ENCODE measurements around the gene LRP4. TPM values are rescaled to one million over a fixed set of nuclear protein-coding genes. Genes with fewer than 3 reads are reported as not detected.

The LRP4 gene
- polyA plus RNA-seq, 1 donor (not counting 4 experiments of a cell fraction or from before 2014, with no cell fraction given), result 3.4 TPM

DNA sequence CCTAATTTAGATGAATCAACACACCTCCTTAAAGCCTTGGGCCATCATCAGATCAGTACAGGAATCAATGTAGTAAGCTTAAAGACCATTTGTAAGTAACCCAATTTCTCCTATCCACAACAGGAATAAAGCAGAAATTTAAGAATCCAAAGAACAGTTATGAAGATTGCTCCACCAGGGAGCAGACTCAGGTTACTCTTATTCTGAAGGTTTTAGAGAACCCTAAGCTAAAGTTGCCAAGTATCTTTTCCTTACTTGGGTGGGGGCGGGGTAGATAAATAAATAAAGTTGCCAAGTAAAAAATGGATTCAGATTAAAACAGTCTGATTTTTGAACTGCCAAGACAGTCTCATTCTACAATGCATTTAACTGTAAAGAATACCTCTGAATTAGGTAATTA is 90.4 kb downstream of the LRP4 start:
- peaks cover 98% of the 10 kb centered on the region for H3K79me2 ChIP-seq (ENCODE audit: control insufficient read depth, insufficient read depth, low read length)
- peaks cover 23% of the 10 kb centered on the region for H4K20me1 ChIP-seq (ENCODE audit: control insufficient read depth, extremely low read depth, insufficient read depth, low read length)
- H2AFZ ChIP-seq (ENCODE audit: control insufficient read depth, low read length), result no peak overlapping the region
- DNase-seq (ENCODE audit: low read depth, low spot score) (no peak), FAIRE-seq (no peak)
- H3K9me1 ChIP-seq (ENCODE audit: control insufficient read depth, extremely low read depth, insufficient read depth, low read length), result peaks cover 7% of the 10 kb centered on the region
- H3K4me2 ChIP-seq (ENCODE audit: control insufficient read depth, extremely low read depth, insufficient read depth, low read depth, low read length), result peak overlapping the region; percentile 96
- peaks cover 0 to 4% of the 10 kb centered on the region in 2 experiments for H3K36me3 ChIP-seq (ENCODE audit: control insufficient read depth in 2 of 2, extremely low read depth in 1 of 2, insufficient read depth in 2 of 2, low read length in 2 of 2)
- no peak overlapping the region for H3K4me3 ChIP-seq (ENCODE audit: control insufficient read depth in 2 of 3, extremely low read depth in 1 of 3, insufficient read depth in 2 of 3, low read depth in 1 of 3, low read length in 3 of 3)
- H3K9me3 ChIP-seq (ENCODE audit: control insufficient read depth, low read depth, low read length), result no peaks in the 10 kb centered on the region
- H3K27me3 ChIP-seq (ENCODE audit: control insufficient read depth, extremely low read depth, insufficient read depth, low read length), result no peaks in the 10 kb centered on the region
- H3K9ac ChIP-seq (ENCODE audit: control insufficient read depth, extremely low read depth, insufficient read depth, low read length), result no peak overlapping the region
- peaks cover 30% of the 10 kb centered on the region for H3K4me1 ChIP-seq (ENCODE audit: control insufficient read depth, extremely low read depth, insufficient read depth, low read length)
- TF ChIP-seq, protein P1, sequence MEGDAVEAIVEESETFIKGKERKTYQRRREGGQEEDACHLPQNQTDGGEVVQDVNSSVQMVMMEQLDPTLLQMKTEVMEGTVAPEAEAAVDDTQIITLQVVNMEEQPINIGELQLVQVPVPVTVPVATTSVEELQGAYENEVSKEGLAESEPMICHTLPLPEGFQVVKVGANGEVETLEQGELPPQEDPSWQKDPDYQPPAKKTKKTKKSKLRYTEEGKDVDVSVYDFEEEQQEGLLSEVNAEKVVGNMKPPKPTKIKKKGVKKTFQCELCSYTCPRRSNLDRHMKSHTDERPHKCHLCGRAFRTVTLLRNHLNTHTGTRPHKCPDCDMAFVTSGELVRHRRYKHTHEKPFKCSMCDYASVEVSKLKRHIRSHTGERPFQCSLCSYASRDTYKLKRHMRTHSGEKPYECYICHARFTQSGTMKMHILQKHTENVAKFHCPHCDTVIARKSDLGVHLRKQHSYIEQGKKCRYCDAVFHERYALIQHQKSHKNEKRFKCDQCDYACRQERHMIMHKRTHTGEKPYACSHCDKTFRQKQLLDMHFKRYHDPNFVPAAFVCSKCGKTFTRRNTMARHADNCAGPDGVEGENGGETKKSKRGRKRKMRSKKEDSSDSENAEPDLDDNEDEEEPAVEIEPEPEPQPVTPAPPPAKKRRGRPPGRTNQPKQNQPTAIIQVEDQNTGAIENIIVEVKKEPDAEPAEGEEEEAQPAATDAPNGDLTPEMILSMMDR (optimal IDR thresholded peaks at IDR 0.05 in 1 of 3, IDR thresholded peaks at IDR 0.05 in 1 of 3, conservative IDR thresholded peaks at IDR 0.05 in 1 of 3; ENCODE audit: extremely low read depth in 1 of 3, insufficient read depth in 2 of 3, low read length in 3 of 3), result no peak
- no peak for TF ChIP-seq EZH2 (IDR thresholded peaks at IDR 0.05; ENCODE audit: low read length)
- dilution Hi-C loops (cut with MboI; ENCODE audit: extremely low pct_ligation_motif_present, low sequenced_read_pairs), result no loop called here
- no peak overlapping the region for H3K27ac ChIP-seq (ENCODE audit: control insufficient read depth, insufficient read depth, low read length)

DNA sequence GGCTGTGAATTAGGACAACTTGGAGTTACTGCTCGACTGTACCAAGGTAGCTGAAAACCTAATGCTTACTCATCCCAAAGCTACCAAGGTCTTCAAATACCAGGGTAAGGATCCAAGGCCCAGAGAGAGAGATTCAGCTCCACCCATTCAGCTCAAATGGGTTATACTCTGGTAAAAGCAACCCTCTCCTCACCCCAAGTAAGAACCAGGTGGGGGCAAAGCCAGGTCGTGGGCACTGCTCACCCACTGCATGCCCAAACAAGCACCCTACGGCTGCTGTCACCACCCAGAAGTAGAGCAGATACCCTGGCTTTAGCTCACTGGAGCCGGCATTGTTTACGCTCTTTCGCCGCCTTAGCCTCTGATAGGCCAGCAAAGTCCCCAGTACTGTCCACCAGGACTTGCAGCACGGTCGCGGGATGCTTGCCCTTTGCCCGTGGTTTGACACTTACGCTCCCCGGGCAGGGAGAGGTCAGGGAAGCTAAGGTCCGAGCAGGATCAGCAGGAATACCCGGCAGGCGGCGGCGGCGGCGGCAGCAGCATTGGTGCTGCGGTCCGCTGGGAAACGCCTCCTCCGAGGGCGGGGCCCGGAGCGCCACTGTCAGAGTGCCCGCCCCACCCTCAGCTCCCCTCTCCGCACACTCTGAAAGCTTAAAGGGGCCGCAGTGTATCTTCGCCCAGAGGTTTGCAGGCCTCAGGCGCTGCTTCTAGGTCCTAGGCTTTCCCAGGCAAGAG is 91.9 kb downstream of the LRP4 start:
- H3K4me1 ChIP-seq (ENCODE audit: control insufficient read depth, extremely low read depth, insufficient read depth, low read length), result peaks cover 27% of the 10 kb centered on the region
- dilution Hi-C loops (cut with MboI; ENCODE audit: extremely low pct_ligation_motif_present, low sequenced_read_pairs), result no loop called here
- peaks cover 98% of the 10 kb centered on the region for H3K79me2 ChIP-seq (ENCODE audit: control insufficient read depth, insufficient read depth, low read length)
- H3K27me3 ChIP-seq (ENCODE audit: control insufficient read depth, extremely low read depth, insufficient read depth, low read length), result no peaks in the 10 kb centered on the region
- peak overlapping the region; percentile 43 to 90 (median 87) for H3K4me3 ChIP-seq (ENCODE audit: control insufficient read depth in 2 of 3, extremely low read depth in 1 of 3, insufficient read depth in 2 of 3, low read depth in 1 of 3, low read length in 3 of 3)
- peak overlapping the region; percentile 96 for H3K4me2 ChIP-seq (ENCODE audit: control insufficient read depth, extremely low read depth, insufficient read depth, low read depth, low read length)
- TF ChIP-seq, protein P1 (optimal IDR thresholded peaks at IDR 0.05 in 1 of 3, IDR thresholded peaks at IDR 0.05 in 1 of 3, conservative IDR thresholded peaks at IDR 0.05 in 1 of 3; ENCODE audit: extremely low read depth in 1 of 3, insufficient read depth in 2 of 3, low read length in 3 of 3), result no peak
- no peak for TF ChIP-seq EZH2 (IDR thresholded peaks at IDR 0.05; ENCODE audit: low read length)
- peak overlapping the region; percentile 74 for H3K9ac ChIP-seq (ENCODE audit: control insufficient read depth, extremely low read depth, insufficient read depth, low read length)
- no peak for FAIRE-seq
- H4K20me1 ChIP-seq (ENCODE audit: control insufficient read depth, extremely low read depth, insufficient read depth, low read length), result peaks cover 20% of the 10 kb centered on the region
- no peak for DNase-seq (ENCODE audit: low read depth, low spot score)
- peaks cover 7% of the 10 kb centered on the region for H3K9me1 ChIP-seq (ENCODE audit: control insufficient read depth, extremely low read depth, insufficient read depth, low read length)
- H3K36me3 ChIP-seq (ENCODE audit: control insufficient read depth in 2 of 2, extremely low read depth in 1 of 2, insufficient read depth in 2 of 2, low read length in 2 of 2), result peaks cover 0 to 4% of the 10 kb centered on the region in 2 experiments
- H2AFZ ChIP-seq (ENCODE audit: control insufficient read depth, low read length), result peak overlapping the region; percentile 88
- no peaks in the 10 kb centered on the region for H3K9me3 ChIP-seq (ENCODE audit: control insufficient read depth, low read depth, low read length)
- H3K27ac ChIP-seq (ENCODE audit: control insufficient read depth, insufficient read depth, low read length), result peak overlapping the region; percentile 71

Data from keratinocyte (primary cell).